GM12878 (cell line): ENCODE data around the gene PDE7B.

Source experiments
- EZH2 ChIP-seq: IDR thresholded peaks from 2 replicates; pipeline ENCODE4 v1.6.1; 2012; ENCODE audit warnings: low read depth, mild to moderate bottlenecking, control low read depth, inconsistent platforms, low read length, borderline replicate concordance; ENCODE audit not compliant: control insufficient read depth
- TF ChIP-seq, protein P1 (sequence below), 3 experiments: IDR thresholded peaks in 2 of 3; conservative IDR thresholded peaks in 1 of 3; 2 replicates each; pipeline ENCODE4 v1.5.1; 2011; ENCODE audit warnings: low read depth in 3 of 3, low read length in 3 of 3, mild to moderate bottlenecking in 3 of 3, control low read depth in 2 of 3, moderate library complexity in 2 of 3, inconsistent platforms in 1 of 3, mixed read lengths in 1 of 3; ENCODE audit not compliant: control insufficient read depth in 2 of 3, insufficient read depth in 1 of 3; ENCODE audit errors: extremely low read depth in 1 of 3

DNA sequence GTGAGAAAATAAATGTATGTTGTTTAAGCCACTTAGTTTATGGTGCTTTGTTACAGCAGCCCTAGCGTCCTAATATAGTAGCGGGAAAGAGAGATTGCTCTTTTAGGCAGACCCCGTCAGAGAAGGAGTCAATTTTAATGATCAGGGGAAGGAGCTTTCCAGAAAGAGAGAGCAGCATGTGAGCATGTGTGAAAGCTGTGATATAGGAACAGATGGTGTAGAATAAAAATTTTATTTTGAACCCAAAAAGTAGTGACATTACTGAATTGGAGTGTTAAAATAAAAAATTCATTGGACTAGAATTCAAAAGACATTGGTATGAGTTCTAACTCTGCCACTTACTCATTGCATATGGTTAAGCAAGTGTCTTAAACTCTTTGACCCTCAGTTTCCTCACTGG lies 119.8 kb downstream of the PDE7B start:
- TF ChIP-seq EZH2, result no peak
- TF ChIP-seq, protein P1, sequence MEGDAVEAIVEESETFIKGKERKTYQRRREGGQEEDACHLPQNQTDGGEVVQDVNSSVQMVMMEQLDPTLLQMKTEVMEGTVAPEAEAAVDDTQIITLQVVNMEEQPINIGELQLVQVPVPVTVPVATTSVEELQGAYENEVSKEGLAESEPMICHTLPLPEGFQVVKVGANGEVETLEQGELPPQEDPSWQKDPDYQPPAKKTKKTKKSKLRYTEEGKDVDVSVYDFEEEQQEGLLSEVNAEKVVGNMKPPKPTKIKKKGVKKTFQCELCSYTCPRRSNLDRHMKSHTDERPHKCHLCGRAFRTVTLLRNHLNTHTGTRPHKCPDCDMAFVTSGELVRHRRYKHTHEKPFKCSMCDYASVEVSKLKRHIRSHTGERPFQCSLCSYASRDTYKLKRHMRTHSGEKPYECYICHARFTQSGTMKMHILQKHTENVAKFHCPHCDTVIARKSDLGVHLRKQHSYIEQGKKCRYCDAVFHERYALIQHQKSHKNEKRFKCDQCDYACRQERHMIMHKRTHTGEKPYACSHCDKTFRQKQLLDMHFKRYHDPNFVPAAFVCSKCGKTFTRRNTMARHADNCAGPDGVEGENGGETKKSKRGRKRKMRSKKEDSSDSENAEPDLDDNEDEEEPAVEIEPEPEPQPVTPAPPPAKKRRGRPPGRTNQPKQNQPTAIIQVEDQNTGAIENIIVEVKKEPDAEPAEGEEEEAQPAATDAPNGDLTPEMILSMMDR (IDR thresholded peaks at IDR 0.05 in 2 of 3, conservative IDR thresholded peaks at IDR 0.05 in 1 of 3; ENCODE audit: control insufficient read depth in 2 of 3, extremely low read depth in 1 of 3, insufficient read depth in 1 of 3, low read depth in 3 of 3, low read length in 3 of 3), result no peak
